H9 (cell line): Measurements from ENCODE around the gene RABGAP1. TPM values are rescaled to one million over a fixed set of nuclear protein-coding genes. Genes with fewer than 3 reads are reported as not detected.

Source experiments
- DNase-seq: peaks from one replicate; pipeline ENCODE4 v3.0.0-alpha.2; 2017
- H2AFZ ChIP-seq: one replicate; pipeline ENCODE4 v1.6.1; 2013; ENCODE audit warnings: mild to moderate bottlenecking, low read length, control low read depth, moderate library complexity
- H2AK5ac ChIP-seq: 2 replicates; pipeline ENCODE4 v1.6.1; 2013; ENCODE audit warnings: low read length, control low read depth, mixed read lengths; ENCODE audit not compliant: insufficient read length
- H2BK120ac ChIP-seq: one replicate; pipeline ENCODE4 v1.6.1; 2013; ENCODE audit warnings: low read depth, mild to moderate bottlenecking, low read length, control low read depth, inconsistent platforms; ENCODE audit not compliant: poor library complexity, severe bottlenecking
- H2BK12ac ChIP-seq: 2 replicates; pipeline ENCODE4 v1.6.1; 2013; ENCODE audit warnings: low read length, control low read depth, mixed read lengths, low read depth; ENCODE audit not compliant: insufficient read length
- H2BK15ac ChIP-seq: 2 replicates; pipeline ENCODE4 v1.6.1; 2013; ENCODE audit warnings: low read depth, low read length, control low read depth
- H2BK20ac ChIP-seq: one replicate; pipeline ENCODE4 v1.6.1; 2013; ENCODE audit warnings: low read depth, mild to moderate bottlenecking, low read length, control low read depth, inconsistent platforms; ENCODE audit not compliant: poor library complexity, severe bottlenecking
- H2BK5ac ChIP-seq: 2 replicates; pipeline ENCODE4 v1.6.1; 2013; ENCODE audit warnings: low read length, control low read depth, mixed read lengths; ENCODE audit not compliant: insufficient read length
- H3K14ac ChIP-seq: 2 replicates; pipeline ENCODE4 v1.6.1; 2013; ENCODE audit warnings: low read length, control low read depth; ENCODE audit not compliant: insufficient read depth
- H3K18ac ChIP-seq: 2 replicates; pipeline ENCODE4 v1.6.1; 2013; ENCODE audit warnings: low read depth, mild to moderate bottlenecking, mixed read lengths, low read length, control low read depth; ENCODE audit not compliant: insufficient read length
- H3K23ac ChIP-seq: 2 replicates; pipeline ENCODE4 v1.6.1; 2013; ENCODE audit warnings: low read length, control low read depth, mixed read lengths, low read depth; ENCODE audit not compliant: insufficient read length
- H3K23me2 ChIP-seq: 2 replicates; pipeline ENCODE4 v1.6.1; 2013; ENCODE audit warnings: low read depth, mild to moderate bottlenecking, mixed read lengths, low read length, control low read depth; ENCODE audit not compliant: insufficient read length, poor library complexity, severe bottlenecking
- H3K27ac ChIP-seq: 2 replicates; pipeline ENCODE4 v1.5.1; 2013; ENCODE audit warnings: low read length, control low read depth, mixed read lengths, low read depth; ENCODE audit not compliant: insufficient read length
- H3K27me3 ChIP-seq: 2 replicates; pipeline ENCODE4 v1.6.1; 2013; ENCODE audit warnings: low read length, control low read depth, inconsistent platforms; ENCODE audit not compliant: insufficient read depth
- H3K4ac ChIP-seq: 2 replicates; pipeline ENCODE4 v1.6.1; 2013; ENCODE audit warnings: low read depth, mild to moderate bottlenecking, control low read depth, inconsistent platforms, low read length, moderate library complexity
- H3K4me1 ChIP-seq: 2 replicates; pipeline ENCODE4 v1.6.1; 2013; ENCODE audit warnings: low read length, control low read depth, inconsistent platforms; ENCODE audit not compliant: insufficient read depth
- H3K4me2 ChIP-seq: 2 replicates; pipeline ENCODE4 v1.6.1; 2013; ENCODE audit warnings: low read length, control low read depth, mixed read lengths; ENCODE audit not compliant: insufficient read length, insufficient read depth
- H3K56ac ChIP-seq: 2 replicates; pipeline ENCODE4 v1.6.1; 2013; ENCODE audit warnings: low read depth, mild to moderate bottlenecking, mixed read lengths, low read length, control low read depth; ENCODE audit not compliant: insufficient read length
- H3K79me1 ChIP-seq: 2 replicates; pipeline ENCODE4 v1.6.1; 2013; ENCODE audit warnings: low read depth, mild to moderate bottlenecking, moderate library complexity, low read length, control low read depth, inconsistent platforms; ENCODE audit not compliant: insufficient read depth, poor library complexity, severe bottlenecking
- H3K79me2 ChIP-seq: 2 replicates; pipeline ENCODE4 v1.6.1; 2013; ENCODE audit warnings: low read length, control low read depth, inconsistent platforms; ENCODE audit not compliant: insufficient read depth
- H3K9ac ChIP-seq: 2 replicates; pipeline ENCODE4 v1.6.1; 2013; ENCODE audit warnings: low read length, control low read depth, mixed read lengths; ENCODE audit not compliant: insufficient read length; ENCODE audit errors: extremely low read depth
- H3K9me3 ChIP-seq: one replicate; pipeline ENCODE4 v1.6.1; 2013; ENCODE audit warnings: low read depth, low read length, inconsistent platforms; ENCODE audit not compliant: control insufficient read depth
- H3T11ph ChIP-seq: one replicate; pipeline ENCODE4 v1.6.1; 2013; ENCODE audit warnings: mild to moderate bottlenecking, low read length, control low read depth, inconsistent platforms
- H4K20me1 ChIP-seq: one replicate; pipeline ENCODE4 v1.6.1; 2013; ENCODE audit not compliant: control insufficient read depth, insufficient read length, insufficient read depth
- H4K5ac ChIP-seq: 2 replicates; pipeline ENCODE4 v1.6.1; 2013; ENCODE audit warnings: low read depth, mild to moderate bottlenecking, mixed read lengths, low read length, control low read depth; ENCODE audit not compliant: insufficient read length
- H4K8ac ChIP-seq: replicated peaks from 2 replicates; pipeline ENCODE4 v1.6.1; 2013; ENCODE audit warnings: low read length, control low read depth, mixed read lengths, low read depth; ENCODE audit not compliant: insufficient read length
- H4K91ac ChIP-seq: 2 replicates; pipeline ENCODE4 v1.6.1; 2013; ENCODE audit warnings: low read depth, mild to moderate bottlenecking, moderate library complexity, mixed read lengths, low read length, control low read depth; ENCODE audit not compliant: insufficient read length
- H3K27ac Mint-ChIP-seq, 3 experiments: 2 replicates in 2 of 3; 3 replicates in 1 of 3; pipeline ENCODE4 v1.8.0; 2020 to 2021; ENCODE audit warnings: mixed read lengths in 3 of 3, mild to moderate bottlenecking in 1 of 3, moderate library complexity in 1 of 3
- H3K27me3 Mint-ChIP-seq: 2 replicates; pipeline ENCODE4 v1.8.0; 2021; ENCODE audit warnings: low read depth, mild to moderate bottlenecking, moderate library complexity, mixed read lengths
- H3K36me3 Mint-ChIP-seq, 3 experiments: 2 replicates in 2 of 3; 3 replicates in 1 of 3; pipeline ENCODE4 v1.8.0; 2020 to 2021; ENCODE audit warnings: low read depth in 3 of 3, mixed read lengths in 3 of 3; ENCODE audit not compliant: insufficient read depth in 1 of 3
- H3K4me1 Mint-ChIP-seq, 2 experiments: 2 replicates each; pipeline ENCODE4 v1.8.0; 2020; ENCODE audit warnings: mixed read lengths in 2 of 2
- H3K4me3 Mint-ChIP-seq, 2 experiments: 2 replicates in 1 of 2; 3 replicates in 1 of 2; pipeline ENCODE4 v1.8.0; 2020 to 2021; ENCODE audit warnings: mild to moderate bottlenecking in 2 of 2, mixed read lengths in 2 of 2, moderate library complexity in 1 of 2
- H3K9me3 Mint-ChIP-seq, 2 experiments: 2 replicates in 1 of 2; 3 replicates in 1 of 2; pipeline ENCODE4 v1.8.0; 2020; ENCODE audit warnings: mild to moderate bottlenecking in 2 of 2, mixed read lengths in 2 of 2, moderate library complexity in 1 of 2
- CTCF ChIP-seq: fragments of 200-600 bp; sonication (generic); conservative IDR thresholded peaks from 3 replicates; pipeline ENCODE4 v1.8.0; 2021; ENCODE audit warnings: antibody characterized with exemption, mild to moderate bottlenecking
- WGBS: extraction: QIAGEN DNeasy Blood & Tissue Kit; methylation state at CpG from one replicate; pipeline ENCODE4 v1.1.7; 2013; ENCODE audit warnings: missing lambda C conversion rate, low lambda C conversion rate, mixed read lengths; ENCODE audit not compliant: insufficient read length; ENCODE audit errors: extremely low coverage; 5-methylcytosine and 5-hydroxymethylcytosine counted together
- total RNA-seq: library from RNA; stranded (reverse); gene quantifications from 2 replicates; pipeline ENCODE4 v1.2.1, GENCODE V29; 2021

Gene RABGAP1
- total RNA-seq, 1 experiment from 2014 or later, result 31.6 TPM

GRCh38 chr9:123120953-123121352, 180.1 kb downstream of the RABGAP1 start:
- no peaks in the 10 kb centered on the region for H3K23me2 ChIP-seq
- no peaks in the 10 kb centered on the region for H3K79me2 ChIP-seq
- H3K9me3 ChIP-seq, result no peaks in the 10 kb centered on the region
- no peaks in the 10 kb centered on the region for H3K27me3 ChIP-seq
- no peak overlapping the region for H3K9ac ChIP-seq
- H4K91ac ChIP-seq, result no peak overlapping the region
- no peaks in the 10 kb centered on the region for H4K20me1 ChIP-seq
- no peak overlapping the region for H3K4me3 Mint-ChIP-seq
- H2BK120ac ChIP-seq, result no peak overlapping the region
- no peak overlapping the region for H3K18ac ChIP-seq
- H3K56ac ChIP-seq, result no peak overlapping the region
- H3K23ac ChIP-seq, result no peak overlapping the region
- no peak overlapping the region for H4K5ac ChIP-seq
- H3K9me3 Mint-ChIP-seq, result no peaks in the 10 kb centered on the region
- no CpG with 5 or more reads among the region's 1 CpG for WGBS
- DNase-seq, result no peak
- no peak overlapping the region for H3T11ph ChIP-seq
- no peak overlapping the region for H2BK5ac ChIP-seq
- H3K27me3 Mint-ChIP-seq, result no peaks in the 10 kb centered on the region
- no peak overlapping the region for H3K27ac ChIP-seq
- H3K79me1 ChIP-seq, result no peaks in the 10 kb centered on the region
- no peaks in the 10 kb centered on the region for H3K4me1 ChIP-seq
- no peak overlapping the region for H3K14ac ChIP-seq
- no peak overlapping the region for H3K27ac Mint-ChIP-seq
- peaks cover 8 to 13% (median 10%) of the 10 kb centered on the region in 3 experiments; a peak in 5 of 7 replicates for H3K36me3 Mint-ChIP-seq
- no peak overlapping the region for H4K8ac ChIP-seq
- peaks cover 15 to 26% of the 10 kb centered on the region in 2 experiments for H3K4me1 Mint-ChIP-seq
- no peak overlapping the region for H2BK12ac ChIP-seq
- no peak overlapping the region for H2BK15ac ChIP-seq
- no peak overlapping the region for H2AK5ac ChIP-seq
- no peak for TF ChIP-seq CTCF
- H3K4me2 ChIP-seq, result no peak overlapping the region
- H2BK20ac ChIP-seq, result no peak overlapping the region
- H2AFZ ChIP-seq, result no peak overlapping the region
- no peak overlapping the region for H3K4ac ChIP-seq
